Stimulated activated effector memory CD8-positive, alpha-beta T cell treated with anti-CD3 and anti-CD28 coated beads, Interleukin-12 subunit alpha, Interleukin-12 subunit beta, amount 100 ng/mL, for 72 hours (primary cell): ENCODE results near the gene MICOS13.
A peak's percentile ranks its signal among the peaks of the same experiment; 100 is the strongest.

Experiments
- ATAC-seq: fragments of 150-1000 bp; cut with Tn5 transposase; 2 replicates; pipeline ENCODE4 v1.10.0; 2021
- DNase-seq, 2 donors: peaks; one replicate each; pipeline ENCODE4 v3.0.0; 2021 to 2022; ENCODE audit warnings: low spot score in 2 of 2
- H3K27ac Mint-ChIP-seq: one replicate; pipeline ENCODE4 v1.8.0; 2022; ENCODE audit warnings: mild to moderate bottlenecking, mixed read lengths
- H3K36me3 Mint-ChIP-seq: one replicate; pipeline ENCODE4 v1.8.0; 2022; ENCODE audit warnings: mild to moderate bottlenecking, mixed read lengths
- H3K4me1 Mint-ChIP-seq: one replicate; pipeline ENCODE4 v1.8.0; 2022; ENCODE audit warnings: mixed read lengths
- H3K4me3 Mint-ChIP-seq: one replicate; pipeline ENCODE4 v1.8.0; 2022; ENCODE audit warnings: mild to moderate bottlenecking, mixed read lengths
- H3K9me3 Mint-ChIP-seq: one replicate; pipeline ENCODE4 v1.8.0; 2022; ENCODE audit warnings: mixed read lengths

Gene MICOS13

GRCh38 chr19:5642204-5642603 lies 38.1 kb downstream of the MICOS13 start:
- H3K4me3 Mint-ChIP-seq: no peak overlapping the region
- peaks cover 46% of the 10 kb centered on the region for H3K4me1 Mint-ChIP-seq
- H3K9me3 Mint-ChIP-seq: no peaks in the 10 kb centered on the region
- no peak for ATAC-seq
- no peak overlapping the region for H3K27ac Mint-ChIP-seq
- no peak for DNase-seq
- H3K36me3 Mint-ChIP-seq: peaks cover 100% of the 10 kb centered on the region

- peaks cover 100% of the 10 kb centered on the region for H3K36me3 Mint-ChIP-seq
These were observed 39.1 kb downstream of the MICOS13 start for GRCh38 chr19:5641171-5641570.

GRCh38 chr19:5637971-5638370 lies 42.3 kb downstream of the MICOS13 start:
- H3K36me3 Mint-ChIP-seq: peaks cover 99% of the 10 kb centered on the region
- H3K9me3 Mint-ChIP-seq: no peaks in the 10 kb centered on the region
- no peak overlapping the region for H3K4me3 Mint-ChIP-seq
- H3K27ac Mint-ChIP-seq: no peak overlapping the region
- ATAC-seq (no peak), DNase-seq (no peak)
- peaks cover 32% of the 10 kb centered on the region for H3K4me1 Mint-ChIP-seq

More at GRCh38 chr19:5641171-5641570, 39.1 kb downstream of the MICOS13 start:
- Mint-ChIP-seq H3K9me3 (no peaks in the 10 kb centered on the region), H3K4me1 (peaks cover 37% of the 10 kb centered on the region), H3K4me3 (no peak overlapping the region), H3K27ac (no peak overlapping the region)
- DNase-seq (no peak), ATAC-seq (no peak)

GRCh38 chr19:5635427-5635826 lies 44.9 kb downstream of the MICOS13 start:
- peaks cover 48% of the 10 kb centered on the region for H3K4me1 Mint-ChIP-seq

GRCh38 chr19:5632657-5633056 lies 47.7 kb downstream of the MICOS13 start:
- Mint-ChIP-seq H3K9me3 (no peaks in the 10 kb centered on the region), H3K27ac (peak overlapping the region; percentile 69), H3K4me1 (peaks cover 51% of the 10 kb centered on the region), H3K4me3 (no peak overlapping the region), H3K36me3 (peaks cover 99% of the 10 kb centered on the region)
- no peak for DNase-seq
- ATAC-seq: no peak

More at GRCh38 chr19:5635427-5635826, 44.9 kb downstream of the MICOS13 start:
- peaks cover 99% of the 10 kb centered on the region for H3K36me3 Mint-ChIP-seq
- ATAC-seq (no peak), DNase-seq (no peak)
- no peaks in the 10 kb centered on the region for H3K9me3 Mint-ChIP-seq
- peak overlapping the region; percentile 8 for H3K27ac Mint-ChIP-seq
- H3K4me3 Mint-ChIP-seq: no peak overlapping the region

GRCh38 chr19:5632241-5632612 lies 48.1 kb downstream of the MICOS13 start:
- H3K9me3 Mint-ChIP-seq: no peaks in the 10 kb centered on the region
- H3K4me3 Mint-ChIP-seq: no peak overlapping the region
- ATAC-seq (no peak), DNase-seq (no peak)
- H3K4me1 Mint-ChIP-seq: peaks cover 52% of the 10 kb centered on the region
- H3K27ac Mint-ChIP-seq: peak overlapping the region; percentile 69
- H3K36me3 Mint-ChIP-seq: peaks cover 99% of the 10 kb centered on the region

- Mint-ChIP-seq H3K4me3 (no peak overlapping the region), H3K9me3 (no peaks in the 10 kb centered on the region), H3K27ac (peak overlapping the region; percentile 69), H3K36me3 (peaks cover 99% of the 10 kb centered on the region), H3K4me1 (peaks cover 53% of the 10 kb centered on the region)
- DNase-seq (no peak), ATAC-seq (no peak)
These were observed 48.6 kb downstream of the MICOS13 start for GRCh38 chr19:5631567-5632240.

- Mint-ChIP-seq H3K4me1 (peaks cover 71% of the 10 kb centered on the region), H3K4me3 (no peak overlapping the region), H3K9me3 (no peaks in the 10 kb centered on the region), H3K27ac (no peak overlapping the region), H3K36me3 (peaks cover 100% of the 10 kb centered on the region)
- ATAC-seq (no peak), DNase-seq (no peak)
These were observed 51.3 kb downstream of the MICOS13 start for GRCh38 chr19:5628919-5629481.

GRCh38 chr19:5628461-5628860 lies 51.9 kb downstream of the MICOS13 start:
- DNase-seq: no peak

More at GRCh38 chr19:5628461-5628860, 51.9 kb downstream of the MICOS13 start:
- Mint-ChIP-seq H3K4me1 (peaks cover 71% of the 10 kb centered on the region), H3K27ac (no peak overlapping the region), H3K9me3 (no peaks in the 10 kb centered on the region), H3K4me3 (no peak overlapping the region), H3K36me3 (peaks cover 100% of the 10 kb centered on the region)
- peak; percentile 52 for ATAC-seq
